K562 (cell line): ENCODE data around the gene KBTBD3. TPM values are rescaled to one million over a fixed set of nuclear protein-coding genes. Genes with fewer than 3 reads are reported as not detected.
A peak's percentile ranks its signal among the peaks of the same experiment; 100 is the strongest.

Source experiments
- CHCHD3 ChIP-seq: fragments of 250-450 bp; sonication (Bioruptor Pico); IDR thresholded peaks from 2 replicates; pipeline ENCODE4 v2.1.2; 2022; ENCODE audit warnings: mild to moderate bottlenecking
- DMBX1 ChIP-seq: fragments of 250-450 bp; sonication (Bioruptor Pico); IDR thresholded peaks from 2 replicates; pipeline ENCODE4 v1.8.0; 2022; ENCODE audit warnings: inconsistent platforms, mild to moderate bottlenecking, moderate library complexity, borderline replicate concordance
- GABPB1 ChIP-seq: sonication (generic); formaldehyde crosslinking; IDR thresholded peaks from 2 replicates; pipeline ENCODE4 v1.8.0; 2022; ENCODE audit warnings: mild to moderate bottlenecking, missing genetic modification reagents
- L3MBTL2 ChIP-seq: fragments of 450-650 bp; IDR thresholded peaks from 2 replicates; pipeline ENCODE4 v1.6.1; 2016; ENCODE audit warnings: mild to moderate bottlenecking, moderate library complexity
- MEF2D ChIP-seq: conservative IDR thresholded peaks from 2 replicates; pipeline ENCODE4 v1.6.1; 2016; ENCODE audit warnings: low read depth, missing genetic modification characterization, missing compliant biosample characterization
- PRPF4 ChIP-seq: fragments of 200-400 bp; formaldehyde crosslinking; IDR thresholded peaks from one replicate; pipeline ENCODE4 v1.6.1; 2017; ENCODE audit warnings: low read length, low read depth, mild to moderate bottlenecking; ENCODE audit not compliant: insufficient read depth, poor library complexity, severe bottlenecking
- SAFB2 ChIP-seq: fragments of 200-400 bp; formaldehyde crosslinking; IDR thresholded peaks from 2 replicates; pipeline ENCODE4 v1.6.1; 2018; ENCODE audit warnings: borderline replicate concordance, low read length, low read depth, moderate library complexity; ENCODE audit not compliant: severe bottlenecking
- SIN3A ChIP-seq, 2 experiments: fragments of 150-350 bp in 1 of 2; IDR thresholded peaks; 2 replicates each; pipeline ENCODE4 v1.6.1; 2011 to 2016; ENCODE audit warnings: borderline replicate concordance in 2 of 2, low read depth in 2 of 2, low read length in 2 of 2, mild to moderate bottlenecking in 2 of 2, moderate library complexity in 2 of 2; ENCODE audit not compliant: control insufficient read depth in 1 of 2
- SMARCC2 ChIP-seq: fragments of 450-650 bp; IDR thresholded peaks from 2 replicates; pipeline ENCODE4 v1.6.1; 2017; ENCODE audit warnings: antibody characterized with exemption, moderate library complexity, mild to moderate bottlenecking, low read depth
- SUPT5H ChIP-seq: fragments of 450-650 bp; IDR thresholded peaks from 2 replicates; pipeline ENCODE4 v1.6.1; 2016
- TGIF2 ChIP-seq: sonication (generic); formaldehyde crosslinking; IDR thresholded peaks from 2 replicates; pipeline ENCODE4 v1.8.1; 2022; ENCODE audit warnings: mild to moderate bottlenecking, missing genetic modification reagents, moderate library complexity
- TRIM28 ChIP-seq: fragments of 450-650 bp; IDR thresholded peaks from 2 replicates; pipeline ENCODE4 v1.6.1; 2017
- ZBTB7A ChIP-seq: IDR thresholded peaks from 2 replicates; pipeline ENCODE4 v1.6.1; 2011; ENCODE audit warnings: low read depth, mild to moderate bottlenecking, low read length, moderate library complexity, borderline replicate concordance; ENCODE audit not compliant: control insufficient read depth
- ZNF134 ChIP-seq: fragments of 250-450 bp; sonication (Bioruptor Pico); conservative IDR thresholded peaks from 2 replicates; pipeline ENCODE4 v1.4.0; 2020
- ZNF232 ChIP-seq: sonication (generic); formaldehyde crosslinking; IDR thresholded peaks from 2 replicates; pipeline ENCODE4 v1.8.0; 2022; ENCODE audit warnings: mild to moderate bottlenecking, missing genetic modification reagents
- ZNF24 ChIP-seq: fragments of 450-650 bp; IDR thresholded peaks from 2 replicates; pipeline ENCODE4 v1.6.1; 2016
- ZNF436 ChIP-seq: fragments of 250-450, 450-650 bp; sonication (Bioruptor Pico); formaldehyde crosslinking; IDR thresholded peaks from 2 replicates; pipeline ENCODE4 v1.7.0; 2020; ENCODE audit warnings: mild to moderate bottlenecking
- polyA plus RNA-seq, 8 experiments: library from polyadenylated mRNA; depleted of rRNA in 4 of 8; stranded (reverse) in 5 of 8; unstranded in 3 of 8; fragments of >200 nt; fragmentation: Nextera tagmentation in 2 of 8; fragmentation: Illumina TruSeq in 1 of 8; extraction: Ambion mirVana in 2 of 8; extraction: Trizol in 1 of 8; gene quantifications; 2 replicates each; pipeline versions ENCODE4 v1.2.1 to v1.2.3, GENCODE V29; 2011 to 2014; ENCODE audit warnings: inconsistent platforms in 1 of 8, missing spikeins in 1 of 8
- total RNA-seq, 7 experiments: library from RNA; depleted of rRNA in 6 of 7; stranded (reverse); fragments of >200 nt in 6 of 7; fragmentation: Illumina TruSeq in 2 of 7; extraction: Trizol in 2 of 7; gene quantifications; 2 replicates each; pipeline versions ENCODE4 v1.2.1 to v1.2.3, GENCODE V29; 2011 to 2021; ENCODE audit warnings: low replicate concordance in 1 of 7
- TF ChIP-seq, protein P1 (sequence below): fragments of 450-650 bp; IDR thresholded peaks from 2 replicates; pipeline ENCODE4 v1.6.1; 2014; ENCODE audit warnings: low read depth, mild to moderate bottlenecking, moderate library complexity, borderline replicate concordance
- TF ChIP-seq, protein P2 (sequence below): IDR thresholded peaks from 3 replicates; pipeline ENCODE4 v1.6.1; 2011; ENCODE audit warnings: borderline replicate concordance, mild to moderate bottlenecking; ENCODE audit not compliant: insufficient read length, insufficient read depth
- TF ChIP-seq, protein P3 (sequence below): sonication (generic); formaldehyde crosslinking; IDR thresholded peaks from 2 replicates; pipeline ENCODE4 v1.8.0; 2023; ENCODE audit warnings: mild to moderate bottlenecking, missing genetic modification reagents
- TF ChIP-seq, protein P4 (sequence below): sonication (generic); formaldehyde crosslinking; IDR thresholded peaks from 2 replicates; pipeline ENCODE4 v1.5.0; 2020; ENCODE audit warnings: missing genetic modification reagents

Gene KBTBD3
- total and polyA plus RNA-seq, 9 of the 15 experiments (the other 6 are each of a cell fraction or from before 2014, with no cell fraction given), result 4.2 to 31.2 (median 6.4) TPM

DNA sequence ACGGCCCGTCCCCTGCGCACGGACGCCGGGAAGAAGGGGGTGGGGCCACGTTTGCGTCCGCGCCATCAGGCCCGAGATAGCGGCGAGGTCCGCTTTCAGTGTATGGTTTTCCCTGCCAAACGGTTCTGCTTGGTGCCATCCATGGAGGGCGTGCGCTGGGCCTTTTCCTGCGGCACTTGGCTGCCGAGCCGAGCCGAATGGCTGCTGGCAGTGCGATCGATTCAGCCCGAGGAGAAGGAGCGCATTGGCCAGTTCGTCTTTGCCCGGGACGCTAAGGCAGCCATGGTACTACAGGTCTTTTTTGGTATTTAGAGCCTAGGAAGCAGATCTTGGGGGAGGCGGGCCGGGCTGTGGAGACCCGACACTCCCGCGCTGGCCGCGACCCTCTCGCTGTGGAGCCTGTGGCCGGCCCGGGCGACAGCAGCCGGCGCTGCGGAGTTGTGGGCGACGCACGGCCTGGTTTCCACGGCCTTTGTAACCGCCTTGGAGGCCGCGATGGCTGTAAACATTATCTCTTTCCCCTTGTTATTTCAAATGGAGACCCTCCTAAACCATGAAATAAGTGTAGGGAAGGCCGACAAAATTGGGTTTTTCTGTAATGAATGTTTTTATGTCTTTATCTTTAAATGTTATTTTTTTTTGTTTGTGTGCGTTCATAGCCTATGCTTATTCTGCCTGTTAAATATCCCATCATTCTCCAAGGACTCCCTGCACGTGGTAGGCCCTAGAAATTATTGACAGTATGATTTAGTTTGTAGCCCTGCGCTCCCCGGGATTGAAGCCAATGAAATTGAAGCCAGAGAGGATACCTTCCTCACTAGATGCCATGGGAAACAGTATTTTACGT is 685 bp upstream of the KBTBD3 start, which contains the start of gene AASDHPPT (continued):
- TF ChIP-seq, protein P1, sequence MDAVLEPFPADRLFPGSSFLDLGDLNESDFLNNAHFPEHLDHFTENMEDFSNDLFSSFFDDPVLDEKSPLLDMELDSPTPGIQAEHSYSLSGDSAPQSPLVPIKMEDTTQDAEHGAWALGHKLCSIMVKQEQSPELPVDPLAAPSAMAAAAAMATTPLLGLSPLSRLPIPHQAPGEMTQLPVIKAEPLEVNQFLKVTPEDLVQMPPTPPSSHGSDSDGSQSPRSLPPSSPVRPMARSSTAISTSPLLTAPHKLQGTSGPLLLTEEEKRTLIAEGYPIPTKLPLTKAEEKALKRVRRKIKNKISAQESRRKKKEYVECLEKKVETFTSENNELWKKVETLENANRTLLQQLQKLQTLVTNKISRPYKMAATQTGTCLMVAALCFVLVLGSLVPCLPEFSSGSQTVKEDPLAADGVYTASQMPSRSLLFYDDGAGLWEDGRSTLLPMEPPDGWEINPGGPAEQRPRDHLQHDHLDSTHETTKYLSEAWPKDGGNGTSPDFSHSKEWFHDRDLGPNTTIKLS, result peak; percentile 19; the same call in 1 of the 2 replicates
- TF ChIP-seq DMBX1 (CRISPR knock-in tag) (no peak), ZNF232 (CRISPR knock-in tag) (no peak), ZBTB7A (no peak), SIN3A (IDR thresholded peaks at IDR 0.05; ENCODE audit: borderline replicate concordance in 2 of 2, control insufficient read depth in 1 of 2, low read depth in 2 of 2, low read length in 2 of 2) (peak; percentile 51 to 61; a peak in 1 of 4 replicates), TGIF2 (CRISPR knock-in tag) (peak; percentile 65; the same call in 1 of the 2 replicates), GABPB1 (CRISPR knock-in tag) (no peak; the same call in 1 of the 2 replicates), SUPT5H (peak; percentile 87), ZNF134 (CRISPR knock-in tag) (no peak), L3MBTL2 (peak; percentile 75), MEF2D (no peak), SAFB2 (no peak), CHCHD3 (no peak), TRIM28 (no peak), PRPF4 (no peak), ZNF436 (CRISPR knock-in tag) (no peak), SMARCC2 (peak; percentile 50; the same call in 1 of the 2 replicates), ZNF24 (no peak)
- TF ChIP-seq, protein P2, sequence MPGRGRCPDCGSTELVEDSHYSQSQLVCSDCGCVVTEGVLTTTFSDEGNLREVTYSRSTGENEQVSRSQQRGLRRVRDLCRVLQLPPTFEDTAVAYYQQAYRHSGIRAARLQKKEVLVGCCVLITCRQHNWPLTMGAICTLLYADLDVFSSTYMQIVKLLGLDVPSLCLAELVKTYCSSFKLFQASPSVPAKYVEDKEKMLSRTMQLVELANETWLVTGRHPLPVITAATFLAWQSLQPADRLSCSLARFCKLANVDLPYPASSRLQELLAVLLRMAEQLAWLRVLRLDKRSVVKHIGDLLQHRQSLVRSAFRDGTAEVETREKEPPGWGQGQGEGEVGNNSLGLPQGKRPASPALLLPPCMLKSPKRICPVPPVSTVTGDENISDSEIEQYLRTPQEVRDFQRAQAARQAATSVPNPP, result no peak
- TF ChIP-seq, protein P3, sequence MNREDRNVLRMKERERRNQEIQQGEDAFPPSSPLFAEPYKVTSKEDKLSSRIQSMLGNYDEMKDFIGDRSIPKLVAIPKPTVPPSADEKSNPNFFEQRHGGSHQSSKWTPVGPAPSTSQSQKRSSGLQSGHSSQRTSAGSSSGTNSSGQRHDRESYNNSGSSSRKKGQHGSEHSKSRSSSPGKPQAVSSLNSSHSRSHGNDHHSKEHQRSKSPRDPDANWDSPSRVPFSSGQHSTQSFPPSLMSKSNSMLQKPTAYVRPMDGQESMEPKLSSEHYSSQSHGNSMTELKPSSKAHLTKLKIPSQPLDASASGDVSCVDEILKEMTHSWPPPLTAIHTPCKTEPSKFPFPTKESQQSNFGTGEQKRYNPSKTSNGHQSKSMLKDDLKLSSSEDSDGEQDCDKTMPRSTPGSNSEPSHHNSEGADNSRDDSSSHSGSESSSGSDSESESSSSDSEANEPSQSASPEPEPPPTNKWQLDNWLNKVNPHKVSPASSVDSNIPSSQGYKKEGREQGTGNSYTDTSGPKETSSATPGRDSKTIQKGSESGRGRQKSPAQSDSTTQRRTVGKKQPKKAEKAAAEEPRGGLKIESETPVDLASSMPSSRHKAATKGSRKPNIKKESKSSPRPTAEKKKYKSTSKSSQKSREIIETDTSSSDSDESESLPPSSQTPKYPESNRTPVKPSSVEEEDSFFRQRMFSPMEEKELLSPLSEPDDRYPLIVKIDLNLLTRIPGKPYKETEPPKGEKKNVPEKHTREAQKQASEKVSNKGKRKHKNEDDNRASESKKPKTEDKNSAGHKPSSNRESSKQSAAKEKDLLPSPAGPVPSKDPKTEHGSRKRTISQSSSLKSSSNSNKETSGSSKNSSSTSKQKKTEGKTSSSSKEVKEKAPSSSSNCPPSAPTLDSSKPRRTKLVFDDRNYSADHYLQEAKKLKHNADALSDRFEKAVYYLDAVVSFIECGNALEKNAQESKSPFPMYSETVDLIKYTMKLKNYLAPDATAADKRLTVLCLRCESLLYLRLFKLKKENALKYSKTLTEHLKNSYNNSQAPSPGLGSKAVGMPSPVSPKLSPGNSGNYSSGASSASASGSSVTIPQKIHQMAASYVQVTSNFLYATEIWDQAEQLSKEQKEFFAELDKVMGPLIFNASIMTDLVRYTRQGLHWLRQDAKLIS (CRISPR knock-in tag), result no peak
- TF ChIP-seq, protein P4, sequence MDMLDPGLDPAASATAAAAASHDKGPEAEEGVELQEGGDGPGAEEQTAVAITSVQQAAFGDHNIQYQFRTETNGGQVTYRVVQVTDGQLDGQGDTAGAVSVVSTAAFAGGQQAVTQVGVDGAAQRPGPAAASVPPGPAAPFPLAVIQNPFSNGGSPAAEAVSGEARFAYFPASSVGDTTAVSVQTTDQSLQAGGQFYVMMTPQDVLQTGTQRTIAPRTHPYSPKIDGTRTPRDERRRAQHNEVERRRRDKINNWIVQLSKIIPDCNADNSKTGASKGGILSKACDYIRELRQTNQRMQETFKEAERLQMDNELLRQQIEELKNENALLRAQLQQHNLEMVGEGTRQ, result no peak
